PC-9 (cell line): ENCODE measurements around the gene DEFB132. TPM values are rescaled to one million over a fixed set of nuclear protein-coding genes. Genes with fewer than 3 reads are reported as not detected.

ENCODE experiments used
- BruUV-seq: library from RNA; stranded (reverse); fragments of 400-500 nt; replicated peaks from 2 replicates; lab custom pipeline; 2021; lab: Mats Ljungman, UMichigan
- CTCF ChIA-PET: fragments of 300-600 bp; sonication (Branson Sonifier 250); formaldehyde crosslinking; loops from one replicate; lab custom pipeline; 2022; ENCODE audit warnings: antibody characterized with exemption; lab: Charles Lee
- POLR2A ChIA-PET: fragments of 300-600 bp; sonication (Branson Sonifier 250); formaldehyde crosslinking; loops from one replicate; lab custom pipeline; 2022; ENCODE audit warnings: antibody characterized with exemption; ENCODE audit not compliant: unreplicated experiment; lab: Charles Lee
- DNase-seq, 2 experiments: peaks; one replicate each; pipeline versions ENCODE4 v3.0.0 to v3.0.0-alpha.2; 2015 to 2022; ENCODE audit warnings: mixed read lengths in 1 of 2
- H2AFZ ChIP-seq: fragments of 200-600 bp; sonication (generic); 2 replicates; pipeline ENCODE4 v1.8.1; 2017; ENCODE audit warnings: antibody characterized with exemption
- H3F3A ChIP-seq: fragments of 200-600 bp; sonication (generic); 2 replicates; pipeline ENCODE4 v1.8.1; 2017; ENCODE audit warnings: antibody characterized with exemption, mild to moderate bottlenecking, low read depth; ENCODE audit not compliant: insufficient read depth
- H3K27ac ChIP-seq: fragments of 200-600 bp; sonication (generic); 2 replicates; pipeline ENCODE4 v1.6.1; 2016; ENCODE audit warnings: mixed run types
- H3K27me3 ChIP-seq: fragments of 200-600 bp; sonication (generic); 2 replicates; pipeline ENCODE4 v1.6.1; 2016; ENCODE audit warnings: low read depth, mixed run types; ENCODE audit not compliant: insufficient read depth
- H3K36me3 ChIP-seq: fragments of 200-600 bp; sonication (generic); 2 replicates; pipeline ENCODE4 v1.6.1; 2016; ENCODE audit warnings: low read depth, mixed run types
- H3K4me1 ChIP-seq: fragments of 200-600 bp; sonication (generic); replicated peaks from 2 replicates; pipeline ENCODE4 v1.6.1; 2016; ENCODE audit warnings: mixed run types; ENCODE audit not compliant: insufficient read depth
- H3K4me2 ChIP-seq: fragments of 200-600 bp; sonication (generic); 2 replicates; pipeline ENCODE4 v1.6.1; 2017; ENCODE audit warnings: mixed run types
- H3K4me3 ChIP-seq: fragments of 200-600 bp; sonication (generic); 2 replicates; pipeline ENCODE4 v1.6.1; 2016; ENCODE audit warnings: mixed run types
- H3K79me2 ChIP-seq: fragments of 200-600 bp; sonication (generic); 2 replicates; pipeline ENCODE4 v1.6.1; 2017; ENCODE audit warnings: low read depth, mixed run types
- H3K9me2 ChIP-seq: fragments of 200-600 bp; sonication (generic); 2 replicates; pipeline ENCODE4 v1.8.1; 2017; ENCODE audit warnings: mild to moderate bottlenecking; ENCODE audit not compliant: insufficient read depth
- H3K9me3 ChIP-seq: fragments of 200-600 bp; sonication (generic); 2 replicates; pipeline ENCODE4 v1.8.1; 2016; ENCODE audit warnings: low read depth; ENCODE audit not compliant: insufficient read depth
- H4K20me1 ChIP-seq: fragments of 200-600 bp; sonication (generic); 2 replicates; pipeline ENCODE4 v1.8.1; 2017; ENCODE audit not compliant: insufficient read depth
- CTCF ChIP-seq: fragments of 200-600 bp; sonication (generic); conservative IDR thresholded peaks from 2 replicates; pipeline ENCODE4 v1.6.1; 2017; ENCODE audit warnings: mixed run types, antibody characterized with exemption, mild to moderate bottlenecking, moderate library complexity
- EZH2 ChIP-seq: fragments of 200-600 bp; sonication (generic); IDR thresholded peaks from 2 replicates; pipeline ENCODE4 v1.8.0; 2017; ENCODE audit warnings: antibody characterized with exemption, low read depth
- intact Hi-C: fragments of 100-400 bp; cut with micrococcal nuclease; formaldehyde crosslinking; loops from one replicate; pipeline ENCODE4 v1.10.0; 2022; ENCODE audit not compliant: unreplicated experiment
- total RNA-seq: library from RNA; stranded (reverse); gene quantifications from 2 replicates; pipeline ENCODE4 v1.2.3, GENCODE V29; 2021

Gene DEFB132
- total RNA-seq, 1 experiment from 2014 or later: not detected

- ChIA-PET CTCF (no interaction called here), POLR2A (interaction anchor here (0.6 kb wide), 1 partner anchor 9 kb away, joined by 11 read pairs; no protein-coding TSS in a partner anchor)
- Histone ChIP-seq H3K4me3 (no peak overlapping the region), H3K27me3 (no peaks in the 10 kb centered on the region), H3K27ac (no peak overlapping the region), H3K4me2 (no peak overlapping the region), H2AFZ (no peak overlapping the region), H3K36me3 (no peaks in the 10 kb centered on the region), H3F3A (peaks cover 6% of the 10 kb centered on the region; the same call in 1 of the 2 replicates), H3K9me2 (no peaks in the 10 kb centered on the region), H3K9me3 (no peaks in the 10 kb centered on the region), H3K4me1 (no peaks in the 10 kb centered on the region), H4K20me1 (no peaks in the 10 kb centered on the region), H3K79me2 (no peaks in the 10 kb centered on the region)
- BruUV-seq: no TSS peak
- intact Hi-C loops: no loop called here
- no peak for DNase-seq
- TF ChIP-seq CTCF (no peak), EZH2 (no peak)
Measured at GRCh38 chr20:278181-278580, 20.7 kb downstream of the DEFB132 start.

- H3F3A ChIP-seq: peaks cover 6% of the 10 kb centered on the region; the same call in 1 of the 2 replicates
- H3K4me3 ChIP-seq: no peak overlapping the region
- CTCF ChIA-PET: no interaction called here
- DNase-seq: no peak
- intact Hi-C loops: no loop called here
- H3K9me3 ChIP-seq: no peaks in the 10 kb centered on the region
- no peaks in the 10 kb centered on the region for H3K4me1 ChIP-seq
- POLR2A ChIA-PET: no interaction called here
- no peaks in the 10 kb centered on the region for H3K9me2 ChIP-seq
- no peaks in the 10 kb centered on the region for H3K27me3 ChIP-seq
- no peaks in the 10 kb centered on the region for H4K20me1 ChIP-seq
- H2AFZ ChIP-seq: no peak overlapping the region
- no peaks in the 10 kb centered on the region for H3K36me3 ChIP-seq
- TF ChIP-seq CTCF: no peak
- no peak for TF ChIP-seq EZH2
- H3K27ac ChIP-seq: no peak overlapping the region
- no peaks in the 10 kb centered on the region for H3K79me2 ChIP-seq
- no peak overlapping the region for H3K4me2 ChIP-seq
- BruUV-seq: no TSS peak
Measured at GRCh38 chr20:278607-279571, 21.4 kb downstream of the DEFB132 start.

- H3K4me2 ChIP-seq: no peak overlapping the region
- no peaks in the 10 kb centered on the region for H3K36me3 ChIP-seq
- H4K20me1 ChIP-seq: no peaks in the 10 kb centered on the region
- H3K79me2 ChIP-seq: no peaks in the 10 kb centered on the region
- H2AFZ ChIP-seq: no peak overlapping the region
- H3F3A ChIP-seq: no peaks in the 10 kb centered on the region; the same call in 1 of the 2 replicates
- POLR2A ChIA-PET: no interaction called here
- no peak overlapping the region for H3K27ac ChIP-seq
- BruUV-seq: no TSS peak
- H3K9me3 ChIP-seq: no peaks in the 10 kb centered on the region
- H3K4me1 ChIP-seq: no peaks in the 10 kb centered on the region
- H3K27me3 ChIP-seq: no peaks in the 10 kb centered on the region
- intact Hi-C loops: no loop called here
- TF ChIP-seq CTCF (no peak), EZH2 (no peak)
- no peaks in the 10 kb centered on the region for H3K9me2 ChIP-seq
- H3K4me3 ChIP-seq: no peak overlapping the region
- no peak for DNase-seq
- CTCF ChIA-PET: no interaction called here
Measured at GRCh38 chr20:284172-284571, 26.6 kb downstream of the DEFB132 start.
